Stimulated activated CD8-positive, alpha-beta memory T cell treated with anti-CD3 and anti-CD28 coated beads, Interleukin-7, amount 100 ng/mL, for 24 hours (primary cell): ENCODE data around the gene ATOH1.

Source experiments
- DNase-seq: peaks from one replicate; pipeline ENCODE4 v3.0.0-alpha.2; 2020; ENCODE audit warnings: low read depth

ATOH1 gene

GRCh38 chr4:93828332-93828994 is at the start of gene ATOH1:
TSS of gene ATOH1 (plus strand) at chr4:93828753. CDS start at chr4:93828927, 174 bp downstream.
- no peak for DNase-seq

- DNase-seq = no peak
These were observed 49.3 kb upstream of the ATOH1 start for GRCh38 chr4:93779228-93779627.

- no peak for DNase-seq
These were observed 48.5 kb upstream of the ATOH1 start for GRCh38 chr4:93780080-93780479.

- no peak for DNase-seq
These were observed 47.4 kb upstream of the ATOH1 start for GRCh38 chr4:93781198-93781597.

- no peak for DNase-seq
These were observed 42.4 kb upstream of the ATOH1 start for GRCh38 chr4:93786149-93786548.

- DNase-seq = no peak
These were observed 39.8 kb upstream of the ATOH1 start for GRCh38 chr4:93788712-93789111.

GRCh38 chr4:93791570-93792195 is 36.9 kb upstream of the ATOH1 start:
- no peak for DNase-seq

GRCh38 chr4:93802045-93802444 is 26.5 kb upstream of the ATOH1 start:
- no peak for DNase-seq

GRCh38 chr4:93809773-93810172 is 18.8 kb upstream of the ATOH1 start:
- DNase-seq = no peak

- DNase-seq = no peak
These were observed 18.1 kb upstream of the ATOH1 start for GRCh38 chr4:93810340-93810992.

GRCh38 chr4:93813092-93813491 is 15.5 kb upstream of the ATOH1 start:
- no peak for DNase-seq

GRCh38 chr4:93814141-93814540 is 14.4 kb upstream of the ATOH1 start:
- no peak for DNase-seq

- no peak for DNase-seq
These were observed 13.8 kb upstream of the ATOH1 start for GRCh38 chr4:93814722-93815121.

- DNase-seq = no peak
These were observed 2.9 kb upstream of the ATOH1 start for GRCh38 chr4:93825551-93826216.

- no peak for DNase-seq
These were observed 1.1 kb upstream of the ATOH1 start for GRCh38 chr4:93827272-93827947.

GRCh38 chr4:93828995-93829819 is 654 bp downstream of the ATOH1 start:
- DNase-seq = no peak

- DNase-seq = no peak
These were observed 1.5 kb downstream of the ATOH1 start for GRCh38 chr4:93829820-93830687.

GRCh38 chr4:93831716-93832496 is 3.4 kb downstream of the ATOH1 start:
- no peak for DNase-seq

GRCh38 chr4:93834249-93835066 is 5.9 kb downstream of the ATOH1 start:
- no peak for DNase-seq
